ENCODE measurements around the gene TBC1D22A.

GRCh38 chr22:46767249-46767985 lies 5.0 kb downstream of the TBC1D22A start:
- TF ChIP-seq POLR2AphosphoS5 (IDR thresholded peaks at IDR 0.05; ENCODE audit: low read depth) (no peak), CTCF (conservative IDR thresholded peaks at IDR 0.05; ENCODE audit: low read depth in 2 of 2) (no peak), EZH2 (IDR thresholded peaks at IDR 0.05; ENCODE audit: low read depth, unreplicated experiment) (no peak), REST (IDR thresholded peaks at IDR 0.05; ENCODE audit: unreplicated experiment) (no peak), JUNB (IDR thresholded peaks at IDR 0.05; ENCODE audit: unreplicated experiment) (no peak), ZNF462 (CRISPR knock-in tag; IDR thresholded peaks at IDR 0.05) (no peak), CREB1 (CRISPR knock-in tag; IDR thresholded peaks at IDR 0.05; ENCODE audit: low read depth) (no peak), EZH2phosphoT487 (IDR thresholded peaks at IDR 0.05; ENCODE audit: unreplicated experiment) (no peak), ZNF114 (CRISPR knock-in tag; IDR thresholded peaks at IDR 0.05) (no peak), ETS1 (IDR thresholded peaks at IDR 0.05) (no peak), STAT1 (IDR thresholded peaks at IDR 0.05; ENCODE audit: unreplicated experiment) (no peak)
